Panc1 (cell line): ENCODE measurements around the gene CHST4. TPM values are rescaled to one million over a fixed set of nuclear protein-coding genes. Genes with fewer than 3 reads are reported as not detected.

Source experiments
- ATAC-seq: fragments of 200-7000 bp; cut with Tn5 transposase; 2 replicates; pipeline ENCODE4 v1.9.1; 2020; ENCODE audit warnings: mild to moderate bottlenecking, moderate library complexity
- BruUV-seq: library from RNA; stranded (reverse); fragments of 400-500 nt; replicated peaks from 2 replicates; lab custom pipeline; 2021; lab: Mats Ljungman, UMichigan
- CTCF ChIA-PET: fragments of 300-600 bp; sonication (Branson Sonifier 250); formaldehyde crosslinking; loops from one replicate; lab custom pipeline; 2022; ENCODE audit warnings: antibody characterized with exemption; lab: Charles Lee
- POLR2A ChIA-PET: fragments of 300-600 bp; sonication (Branson Sonifier 250); formaldehyde crosslinking; loops from one replicate; lab custom pipeline; 2022; ENCODE audit warnings: antibody characterized with exemption; lab: Charles Lee
- DNase-seq: peaks from one replicate; pipeline ENCODE4 v3.0.0-alpha.2; 2010; ENCODE audit warnings: low read depth, low spot score
- H3K27ac ChIP-seq: 2 replicates; pipeline ENCODE4 v1.5.1; 2011; ENCODE audit warnings: mild to moderate bottlenecking, low read length, inconsistent platforms
- H3K27me3 ChIP-seq: fragments of 200-500 bp; sonication (Bioruptor generic); 2 replicates; pipeline ENCODE4 v1.6.0; 2014; ENCODE audit warnings: low read length, inconsistent platforms; ENCODE audit not compliant: control insufficient read depth, insufficient read depth
- H3K36me3 ChIP-seq: fragments of 200-500 bp; sonication (Bioruptor generic); 2 replicates; pipeline ENCODE4 v1.5.1; 2014; ENCODE audit warnings: inconsistent platforms, mild to moderate bottlenecking, low read length, moderate library complexity; ENCODE audit not compliant: control insufficient read depth, insufficient read depth
- H3K4me1 ChIP-seq: 2 replicates; pipeline ENCODE4 v1.5.1; 2011; ENCODE audit warnings: inconsistent platforms, mild to moderate bottlenecking, low read length, moderate library complexity; ENCODE audit not compliant: control insufficient read depth, insufficient read depth
- H3K4me3 ChIP-seq, 2 experiments: 2 replicates each; pipeline ENCODE4 v1.5.1; 2011 to 2012; ENCODE audit warnings: low read depth in 2 of 2, low read length in 2 of 2, mild to moderate bottlenecking in 2 of 2, inconsistent platforms in 1 of 2, moderate library complexity in 1 of 2
- H3K9me3 ChIP-seq: fragments of 200-500 bp; sonication (Bioruptor generic); 2 replicates; pipeline ENCODE4 v1.5.1; 2014; ENCODE audit warnings: low read depth, mild to moderate bottlenecking, inconsistent platforms, low read length, moderate library complexity; ENCODE audit not compliant: control insufficient read depth, insufficient read depth
- CTCF ChIP-seq: fragments of 450-650 bp; IDR thresholded peaks from 2 replicates; pipeline ENCODE4 v1.5.1; 2017; ENCODE audit warnings: mild to moderate bottlenecking
- POLR2AphosphoS5 ChIP-seq: IDR thresholded peaks from 2 replicates; pipeline ENCODE4 v1.6.1; 2012; ENCODE audit warnings: mild to moderate bottlenecking, low read depth, low read length, moderate library complexity
- SIN3A ChIP-seq: IDR thresholded peaks from 2 replicates; pipeline ENCODE4 v1.6.1; 2012; ENCODE audit warnings: low read depth, mild to moderate bottlenecking, low read length, moderate library complexity, borderline replicate concordance; ENCODE audit not compliant: insufficient read depth
- TCF7L2 ChIP-seq: IDR thresholded peaks from 2 replicates; pipeline ENCODE4 v1.6.1; 2011; ENCODE audit warnings: mild to moderate bottlenecking, low read depth, low read length, inconsistent platforms
- in situ Hi-C: cut with HindIII; loops from 2 replicates; pipeline ENCODE4 v1.10.0; 2016; ENCODE audit warnings: low sequenced_read_pairs, low pct_unique_long_range_greater_than_20kb
- intact Hi-C: fragments of 100-400 bp; cut with micrococcal nuclease; formaldehyde crosslinking; loops from one replicate; pipeline ENCODE4 v1.10.0; 2022; ENCODE audit not compliant: unreplicated experiment
- total RNA-seq: library from RNA; stranded (reverse); gene quantifications from one replicate; pipeline ENCODE4 v1.2.1, GENCODE V29; 2021; ENCODE audit not compliant: unreplicated experiment
- TF ChIP-seq, protein P1 (sequence below), 2 experiments: IDR thresholded peaks; 2 replicates each; pipeline ENCODE4 v1.6.1; 2011 to 2012; ENCODE audit warnings: low read depth in 2 of 2, control low read depth in 1 of 2, low read length in 1 of 2, mild to moderate bottlenecking in 1 of 2, moderate library complexity in 1 of 2; ENCODE audit not compliant: insufficient read depth in 1 of 2

The CHST4 gene
- total RNA-seq, 1 experiment from 2014 or later = 1.1 TPM

GRCh38 chr16:71515026-71515425 lies 11.2 kb upstream of the CHST4 start:
- TF ChIP-seq SIN3A (no peak), POLR2AphosphoS5 (no peak), CTCF (no peak), TCF7L2 (no peak)
- TF ChIP-seq, protein P1, sequence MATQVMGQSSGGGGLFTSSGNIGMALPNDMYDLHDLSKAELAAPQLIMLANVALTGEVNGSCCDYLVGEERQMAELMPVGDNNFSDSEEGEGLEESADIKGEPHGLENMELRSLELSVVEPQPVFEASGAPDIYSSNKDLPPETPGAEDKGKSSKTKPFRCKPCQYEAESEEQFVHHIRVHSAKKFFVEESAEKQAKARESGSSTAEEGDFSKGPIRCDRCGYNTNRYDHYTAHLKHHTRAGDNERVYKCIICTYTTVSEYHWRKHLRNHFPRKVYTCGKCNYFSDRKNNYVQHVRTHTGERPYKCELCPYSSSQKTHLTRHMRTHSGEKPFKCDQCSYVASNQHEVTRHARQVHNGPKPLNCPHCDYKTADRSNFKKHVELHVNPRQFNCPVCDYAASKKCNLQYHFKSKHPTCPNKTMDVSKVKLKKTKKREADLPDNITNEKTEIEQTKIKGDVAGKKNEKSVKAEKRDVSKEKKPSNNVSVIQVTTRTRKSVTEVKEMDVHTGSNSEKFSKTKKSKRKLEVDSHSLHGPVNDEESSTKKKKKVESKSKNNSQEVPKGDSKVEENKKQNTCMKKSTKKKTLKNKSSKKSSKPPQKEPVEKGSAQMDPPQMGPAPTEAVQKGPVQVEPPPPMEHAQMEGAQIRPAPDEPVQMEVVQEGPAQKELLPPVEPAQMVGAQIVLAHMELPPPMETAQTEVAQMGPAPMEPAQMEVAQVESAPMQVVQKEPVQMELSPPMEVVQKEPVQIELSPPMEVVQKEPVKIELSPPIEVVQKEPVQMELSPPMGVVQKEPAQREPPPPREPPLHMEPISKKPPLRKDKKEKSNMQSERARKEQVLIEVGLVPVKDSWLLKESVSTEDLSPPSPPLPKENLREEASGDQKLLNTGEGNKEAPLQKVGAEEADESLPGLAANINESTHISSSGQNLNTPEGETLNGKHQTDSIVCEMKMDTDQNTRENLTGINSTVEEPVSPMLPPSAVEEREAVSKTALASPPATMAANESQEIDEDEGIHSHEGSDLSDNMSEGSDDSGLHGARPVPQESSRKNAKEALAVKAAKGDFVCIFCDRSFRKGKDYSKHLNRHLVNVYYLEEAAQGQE (IDR thresholded peaks at IDR 0.05; ENCODE audit: insufficient read depth in 1 of 2, low read depth in 2 of 2, low read length in 1 of 2) = no peak
- ChIA-PET CTCF (no interaction called here), POLR2A (no interaction called here)
- no peaks in the 10 kb centered on the region for H3K9me3 ChIP-seq
- H3K4me1 ChIP-seq = no peaks in the 10 kb centered on the region
- no peak for ATAC-seq
- H3K27ac ChIP-seq = no peak overlapping the region
- no peaks in the 10 kb centered on the region for H3K27me3 ChIP-seq
- BruUV-seq = no TSS peak
- intact Hi-C loops (no loop called here), in situ Hi-C loops (no loop called here)
- H3K36me3 ChIP-seq = no peaks in the 10 kb centered on the region
- H3K4me3 ChIP-seq = no peak overlapping the region
- no peak for DNase-seq

DNA sequence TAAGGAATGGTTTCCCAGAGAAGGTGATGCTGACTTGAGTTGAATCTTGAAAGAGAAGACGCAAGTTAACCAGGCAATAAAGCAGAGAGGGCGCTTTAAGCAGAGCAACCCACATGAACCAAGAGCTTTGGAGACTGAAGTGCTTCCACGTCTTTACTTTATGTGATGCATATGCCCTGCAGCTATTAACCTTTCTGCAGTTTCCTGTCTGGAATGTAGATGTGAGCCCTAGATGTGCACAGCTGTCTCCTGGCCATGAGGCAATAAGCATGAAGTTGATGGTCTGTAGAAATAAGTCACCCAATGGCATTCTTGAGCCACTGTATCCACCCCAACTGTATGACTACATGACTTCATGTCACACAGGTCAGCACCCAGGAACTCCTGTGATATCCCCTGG lies 5.7 kb upstream of the CHST4 start:
- DNase-seq = no peak
- CTCF ChIA-PET = no interaction called here
- Histone ChIP-seq H3K4me3 (no peak overlapping the region), H3K4me1 (no peaks in the 10 kb centered on the region), H3K27ac (no peak overlapping the region), H3K27me3 (no peaks in the 10 kb centered on the region), H3K36me3 (no peaks in the 10 kb centered on the region), H3K9me3 (no peaks in the 10 kb centered on the region)
- intact Hi-C loops (no loop called here), in situ Hi-C loops (no loop called here)
- no peak for ATAC-seq
- TF ChIP-seq CTCF (no peak), TCF7L2 (no peak), SIN3A (no peak), POLR2AphosphoS5 (no peak)
- no TSS peak for BruUV-seq
- POLR2A ChIA-PET = no interaction called here
